Left ventricle myocardium superior (tissue), 1 donor: ENCODE results near the gene MYCBPAP. TPM values are rescaled to one million over a fixed set of nuclear protein-coding genes. Genes with fewer than 3 reads are reported as not detected.

Experiments used
- ATAC-seq: fragments of 200-7000 bp; cut with Tn5 transposase; one replicate; pipeline ENCODE4 v1.9.1; 2020; ENCODE audit warnings: mild to moderate bottlenecking, moderate library complexity
- DNase-seq: peaks from one replicate; pipeline ENCODE4 v3.0.0-alpha.2; 2020
- intact Hi-C: fragments of 100-400 bp; cut with micrococcal nuclease; formaldehyde crosslinking; loops from one replicate; pipeline ENCODE4 v1.11.0; 2022
- total RNA-seq: library from RNA; stranded (reverse); fragmentation: NEBNext Ultra II Directional; extraction: Animal tissue kit (Norgen Biotek cat#: 25700); gene quantifications from one replicate; pipeline ENCODE4 v1.2.1, GENCODE V29; 2021
- donor health status: DM: no; HTN: yes; CAD: no; lungs with severe emphysema.

Gene MYCBPAP
- total RNA-seq, 1 donor from 2014 or later: 0.55 TPM

GRCh38 chr17:50508573-50509460 lies 578 bp downstream of the MYCBPAP start:
- DNase-seq (peak; percentile 31), ATAC-seq (peak; percentile 5)
- intact Hi-C loops: no loop called here

GRCh38 chr17:50511058-50511457 lies 2.8 kb downstream of the MYCBPAP start:
- ATAC-seq (no peak), DNase-seq (no peak)
- intact Hi-C loops: no loop called here

- intact Hi-C loops: no loop called here
- no peak for ATAC-seq
These were observed 5.3 kb downstream of the MYCBPAP start for GRCh38 chr17:50513495-50513894.

GRCh38 chr17:50514388-50514787 lies 6.1 kb downstream of the MYCBPAP start:
- intact Hi-C loops: no loop called here
- DNase-seq (no peak), ATAC-seq (no peak)

More at GRCh38 chr17:50513495-50513894, 5.3 kb downstream of the MYCBPAP start:
- DNase-seq: no peak

- intact Hi-C loops: no loop called here
- ATAC-seq (peak; percentile 65), DNase-seq (peak; percentile 64)
These were observed 6.9 kb downstream of the MYCBPAP start for GRCh38 chr17:50514936-50515702.

- DNase-seq (no peak), ATAC-seq (peak; percentile 40)
- intact Hi-C loops: no loop called here
These were observed 8.8 kb downstream of the MYCBPAP start for GRCh38 chr17:50517011-50517410.

- no peak for ATAC-seq
- intact Hi-C loops: no loop called here
- DNase-seq: no peak
These were observed 9.5 kb downstream of the MYCBPAP start for GRCh38 chr17:50517504-50518383.

- intact Hi-C loops: no loop called here
- DNase-seq: no peak
- no peak for ATAC-seq
These were observed 10.3 kb downstream of the MYCBPAP start for GRCh38 chr17:50518384-50519023.

- no peak for ATAC-seq
- no peak for DNase-seq
- intact Hi-C loops: no loop called here
These were observed 11.0 kb downstream of the MYCBPAP start for GRCh38 chr17:50519141-50519834.

- DNase-seq (no peak), ATAC-seq (no peak)
These were observed 12.2 kb downstream of the MYCBPAP start for GRCh38 chr17:50520483-50520882.

GRCh38 chr17:50521514-50521913 lies 13.3 kb downstream of the MYCBPAP start:
- ATAC-seq (no peak), DNase-seq (no peak)
- intact Hi-C loops: no loop called here

More at GRCh38 chr17:50520483-50520882, 12.2 kb downstream of the MYCBPAP start:
- intact Hi-C loops: no loop called here

- intact Hi-C loops: no loop called here
- ATAC-seq: no peak
- DNase-seq: no peak
These were observed 14.5 kb downstream of the MYCBPAP start for GRCh38 chr17:50522766-50523165.

GRCh38 chr17:50523208-50523607 lies 15.0 kb downstream of the MYCBPAP start:
- intact Hi-C loops: no loop called here
- ATAC-seq: no peak
- no peak for DNase-seq

- ATAC-seq: no peak
- intact Hi-C loops: no loop called here
- DNase-seq: no peak
These were observed 16.6 kb downstream of the MYCBPAP start for GRCh38 chr17:50524838-50525237.

- DNase-seq: no peak
- intact Hi-C loops: no loop called here
- ATAC-seq: no peak
These were observed 19.0 kb downstream of the MYCBPAP start for GRCh38 chr17:50527155-50527762.

- intact Hi-C loops: no loop called here
- no peak for DNase-seq
- no peak for ATAC-seq
These were observed 19.8 kb downstream of the MYCBPAP start for GRCh38 chr17:50527949-50528474.

- DNase-seq (no peak), ATAC-seq (no peak)
- intact Hi-C loops: no loop called here
These were observed 21.6 kb downstream of the MYCBPAP start for GRCh38 chr17:50529849-50530248.
